GM18526 (cell line): ENCODE results near the gene ETV6.

Experiments used
- POLR2A ChIP-seq: IDR thresholded peaks from 3 replicates; pipeline ENCODE4 v1.6.1; 2011; ENCODE audit not compliant: insufficient read length; ENCODE audit errors: extremely low read depth

The ETV6 gene

DNA sequence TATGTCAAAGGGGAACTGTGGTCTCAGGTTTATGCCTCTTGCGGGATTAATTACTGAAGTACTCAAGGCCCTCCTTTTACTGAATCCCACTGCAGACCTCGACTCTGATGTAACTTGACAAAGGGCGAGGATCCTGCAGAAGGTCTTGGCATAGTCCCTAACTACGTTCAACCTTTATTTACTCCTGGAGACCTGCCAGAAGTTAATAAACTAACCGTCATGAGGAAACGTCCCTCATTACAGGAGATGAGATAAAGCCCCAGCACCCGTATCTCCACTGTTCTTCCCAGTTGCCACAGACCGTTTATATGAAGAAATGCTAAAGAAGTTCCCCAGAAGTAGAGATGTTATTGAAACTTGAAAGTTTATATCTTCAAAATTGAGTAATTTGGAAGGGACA is 190.9 kb downstream of the ETV6 start:
- no peak for TF ChIP-seq POLR2A

DNA sequence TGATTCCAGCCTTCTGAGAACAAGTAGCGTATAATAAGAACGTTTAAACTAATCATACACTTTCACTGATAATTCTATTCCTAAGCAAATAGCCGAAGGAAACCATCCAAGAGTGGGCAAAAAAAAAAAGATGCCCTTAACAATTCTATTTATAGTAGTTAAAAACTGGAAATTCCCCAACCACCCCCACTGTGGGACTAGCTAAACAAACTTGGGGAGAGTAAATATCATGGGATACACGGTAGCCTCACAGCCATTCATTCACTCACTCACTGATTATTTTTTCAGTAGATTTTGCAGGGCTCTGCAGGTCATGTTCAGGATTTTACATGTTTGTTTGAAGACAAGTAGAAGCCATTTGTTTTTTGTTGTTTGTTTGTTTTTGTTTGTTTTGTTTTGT is 197.0 kb downstream of the ETV6 start:
- TF ChIP-seq POLR2A: no peak

DNA sequence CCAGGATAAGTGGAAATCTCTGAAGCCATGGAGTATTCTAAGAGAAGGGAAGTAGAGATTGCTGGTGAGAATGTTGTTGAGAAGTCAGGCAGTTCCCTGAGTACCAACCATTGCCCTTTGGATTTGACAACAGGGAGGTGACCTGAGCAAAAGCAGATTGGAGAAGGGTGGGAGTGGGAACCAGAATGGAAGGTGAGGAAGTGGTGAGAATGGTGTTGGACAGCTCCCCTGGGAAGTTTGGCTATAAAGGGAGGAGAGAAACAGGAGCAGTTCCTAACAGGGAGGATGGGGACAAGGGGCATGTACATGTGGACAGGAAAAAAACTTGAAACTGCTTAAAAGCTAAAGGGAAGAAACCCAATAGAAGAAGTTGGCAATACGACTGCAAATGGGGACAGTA is 198.1 kb downstream of the ETV6 start:
- no peak for TF ChIP-seq POLR2A

DNA sequence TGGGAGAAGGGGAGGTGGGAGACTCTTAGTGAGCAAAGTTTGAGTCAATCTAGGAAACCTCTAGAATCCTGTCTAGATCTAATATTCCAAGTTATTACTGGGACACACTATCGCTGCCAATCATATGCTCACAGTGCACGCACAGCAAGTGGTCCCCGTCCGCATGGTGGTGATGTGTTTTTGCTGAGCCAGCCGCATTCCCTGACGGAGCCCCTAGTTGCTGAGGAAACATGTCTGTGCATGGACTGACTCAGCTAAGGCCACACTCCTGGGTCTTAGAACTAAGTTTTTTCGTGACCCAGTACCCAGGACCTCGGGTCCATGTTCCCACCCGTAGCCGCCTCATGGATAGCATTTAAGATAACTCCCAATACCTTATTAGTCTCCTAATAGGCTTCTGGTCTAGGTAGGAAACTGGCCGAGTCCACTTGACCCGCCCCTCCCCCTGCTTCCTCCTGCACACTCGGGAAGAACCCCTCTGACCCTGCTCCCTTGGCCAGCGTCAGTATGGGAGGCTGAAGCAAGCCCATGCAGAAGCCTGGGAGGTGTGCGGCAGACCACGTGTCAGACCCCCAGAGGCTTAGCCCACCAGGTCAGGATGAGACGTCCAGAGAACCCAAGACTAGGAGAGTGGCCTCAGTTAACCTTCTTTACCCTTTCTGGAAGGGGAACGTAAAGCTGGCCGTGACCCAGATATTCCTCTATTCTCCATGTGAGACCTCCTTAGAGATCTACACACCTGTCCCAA is 200.5 kb downstream of the ETV6 start:
- TF ChIP-seq POLR2A: no peak

DNA sequence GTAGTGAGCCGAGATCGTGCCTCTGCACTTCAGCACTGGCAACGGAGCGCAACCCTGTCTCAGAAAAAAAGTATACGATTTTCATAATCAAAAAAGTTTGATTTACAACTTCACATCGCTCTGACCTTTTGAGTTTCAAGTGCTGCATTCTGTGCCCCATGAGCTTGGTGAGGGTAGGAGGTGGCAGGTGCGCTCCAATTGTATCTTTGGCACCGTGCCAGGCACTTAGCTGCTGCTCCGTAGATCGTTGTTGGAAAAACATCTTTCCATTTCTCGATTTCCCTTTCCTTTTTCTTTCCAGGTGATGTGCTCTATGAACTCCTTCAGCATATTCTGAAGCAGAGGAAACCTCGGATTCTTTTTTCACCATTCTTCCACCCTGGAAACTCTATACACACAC is 203.7 kb downstream of the ETV6 start:
- TF ChIP-seq POLR2A: no peak

DNA sequence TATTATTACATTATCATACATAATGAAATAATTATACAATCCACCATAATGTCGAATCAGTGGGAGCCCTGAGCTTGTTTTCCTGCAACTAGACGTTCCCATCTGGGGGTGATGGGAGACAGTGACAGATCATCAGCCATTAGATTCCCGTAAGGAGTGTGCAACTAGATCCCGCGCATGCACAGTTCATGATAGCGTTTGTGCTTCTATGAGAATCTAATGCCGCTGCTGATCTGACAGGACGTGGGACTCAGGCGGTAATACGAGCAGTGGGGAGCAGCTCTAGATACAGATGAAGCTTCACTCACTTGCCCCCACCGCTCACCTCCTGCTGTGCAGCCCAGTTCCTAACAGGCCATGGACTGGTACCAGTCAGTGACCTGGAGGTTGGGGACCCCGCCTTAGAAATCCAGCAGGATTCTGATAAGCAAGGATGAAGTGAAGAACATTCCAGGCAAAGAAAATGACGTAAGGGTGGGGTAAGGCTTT is 204.6 kb downstream of the ETV6 start:
- no peak for TF ChIP-seq POLR2A

DNA sequence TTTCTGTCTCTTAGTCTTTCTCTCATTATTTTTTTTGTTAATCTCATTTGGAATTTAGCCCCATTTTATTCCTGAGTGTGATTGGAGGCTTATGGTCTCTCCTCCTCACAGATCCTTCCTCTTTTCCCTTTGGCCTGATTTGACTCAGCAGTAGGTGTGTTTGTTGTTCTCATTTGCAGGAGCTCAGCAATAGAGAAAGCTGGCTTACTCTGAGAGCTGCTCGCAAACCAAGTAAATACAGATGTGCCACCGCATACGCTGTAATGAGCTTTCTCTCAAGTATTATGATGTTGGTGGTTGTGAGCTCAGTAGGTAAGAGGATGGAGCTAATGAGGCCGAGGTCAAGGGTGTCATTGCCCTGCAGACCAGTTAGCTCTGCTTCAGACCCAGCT is 206.5 kb downstream of the ETV6 start:
- TF ChIP-seq POLR2A: no peak

DNA sequence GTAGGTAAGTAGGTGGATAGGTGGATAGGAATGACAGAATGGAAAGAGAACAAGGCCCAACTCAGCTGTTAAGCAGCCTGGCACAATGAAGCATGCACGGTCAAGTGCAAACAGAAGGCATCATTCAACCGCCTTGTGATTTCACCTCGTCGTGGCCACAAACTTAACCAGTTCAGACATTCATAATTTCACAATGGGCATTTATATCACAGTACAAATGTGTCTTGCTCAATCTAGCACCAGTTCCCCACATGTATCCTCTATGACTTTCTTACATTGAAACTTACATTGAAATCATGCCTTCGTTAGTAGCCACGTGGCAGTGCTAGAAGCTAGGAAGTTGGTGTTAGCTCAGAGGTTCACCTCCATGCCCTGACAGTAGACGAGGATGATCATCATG is 207.5 kb downstream of the ETV6 start:
- TF ChIP-seq POLR2A: no peak

DNA sequence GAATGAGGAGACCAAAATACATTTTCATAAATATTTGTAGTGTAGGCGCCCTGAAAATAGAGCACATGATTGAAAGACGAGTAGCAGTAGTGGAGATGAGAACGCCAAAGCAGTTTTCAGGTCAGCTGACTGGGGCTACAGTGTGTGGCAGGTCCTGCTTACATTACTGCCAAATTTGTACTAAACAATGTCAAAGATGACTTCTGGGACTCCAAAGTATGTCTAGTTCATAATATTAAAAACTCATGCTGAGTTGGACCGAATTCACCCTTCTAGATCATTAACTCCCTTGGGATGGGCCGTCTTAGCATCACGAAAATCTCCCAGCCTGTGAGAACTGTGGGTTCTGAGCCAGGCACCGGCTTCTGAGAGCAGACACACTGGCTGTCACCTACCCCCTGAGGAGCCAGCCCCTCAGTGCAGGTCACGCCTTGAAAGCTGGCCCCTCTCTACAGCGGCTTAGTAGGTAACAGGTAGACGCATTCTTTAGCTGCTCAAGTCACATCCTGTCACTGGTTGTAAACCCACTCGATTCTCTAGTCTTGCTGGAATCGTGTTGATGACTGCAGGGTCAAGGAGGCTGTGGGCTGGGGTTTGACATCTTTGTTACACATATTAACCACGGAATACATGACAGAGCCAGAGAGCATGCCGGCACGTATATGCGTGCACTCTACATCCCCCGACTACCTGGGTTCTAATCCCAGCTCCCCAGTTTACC is 210.4 kb downstream of the ETV6 start:
- TF ChIP-seq POLR2A: no peak

DNA sequence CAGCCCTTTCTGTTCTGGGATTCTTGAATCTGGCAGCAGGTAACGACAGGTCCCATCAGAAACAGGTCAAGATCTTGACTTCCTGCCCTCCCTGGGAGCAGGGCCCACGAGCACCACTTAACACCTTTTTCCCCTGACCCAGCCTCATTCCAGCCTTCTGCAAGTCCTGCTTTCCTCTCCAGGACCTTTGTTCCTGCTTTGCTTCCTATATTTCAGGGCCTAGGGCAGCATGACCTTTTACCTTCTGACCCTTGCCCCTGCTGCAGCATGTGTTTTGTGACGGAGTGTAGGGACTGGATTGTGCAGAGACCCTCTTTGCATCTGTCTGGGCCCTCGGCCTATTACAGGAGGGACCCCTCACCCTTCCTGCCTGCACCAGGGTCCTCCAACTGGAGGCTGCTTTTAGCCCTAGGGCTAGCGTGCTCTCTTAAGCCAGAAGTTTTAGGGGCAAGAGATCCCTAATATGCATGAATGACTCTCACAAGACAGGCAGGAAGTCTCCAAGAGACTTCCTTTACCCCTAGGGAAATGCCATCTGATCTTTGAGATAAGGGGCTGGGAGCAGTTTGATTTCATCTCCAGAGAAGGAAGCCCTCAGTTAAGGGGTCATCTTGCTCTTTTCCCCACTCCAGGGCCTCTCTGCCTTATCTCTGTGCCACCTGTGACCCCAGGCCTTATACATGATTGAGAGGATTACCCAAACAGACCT is 211.8 kb downstream of the ETV6 start:
- TF ChIP-seq POLR2A: no peak

DNA sequence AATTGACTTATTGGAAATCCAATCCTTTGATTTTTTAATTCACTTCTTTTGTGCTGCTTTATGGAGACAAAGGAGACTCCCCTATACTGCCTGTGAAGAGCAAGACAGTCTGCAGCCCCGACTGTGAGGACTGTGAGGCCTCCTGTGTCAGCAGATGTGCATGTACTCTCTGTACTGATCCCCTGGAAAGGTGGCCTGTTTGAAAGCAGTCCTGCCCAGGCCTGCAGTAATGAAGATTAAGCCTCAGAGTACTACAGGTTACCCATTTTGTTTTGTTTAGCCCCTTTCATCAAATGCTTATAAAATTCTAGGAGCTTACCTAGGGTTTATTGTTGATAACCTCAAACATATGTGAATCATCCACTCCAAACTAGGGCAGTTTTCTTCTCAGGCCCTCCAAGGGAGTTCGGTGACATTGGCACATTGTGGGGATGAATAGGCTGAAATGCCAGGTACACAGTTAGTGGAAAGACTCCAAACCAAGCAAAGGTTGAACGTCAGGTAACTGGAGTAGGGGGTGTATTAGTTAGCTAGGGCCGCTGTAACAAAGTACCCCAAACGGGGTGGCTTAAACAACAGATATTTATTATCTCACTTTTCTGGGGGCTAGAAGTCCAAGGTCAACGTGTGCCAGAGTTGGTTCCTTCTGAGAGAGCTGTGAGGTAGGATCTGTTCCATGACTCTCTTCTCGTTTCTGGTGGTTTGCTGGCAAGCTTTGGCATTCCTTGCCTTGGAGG is 212.6 kb downstream of the ETV6 start:
- TF ChIP-seq POLR2A: no peak

DNA sequence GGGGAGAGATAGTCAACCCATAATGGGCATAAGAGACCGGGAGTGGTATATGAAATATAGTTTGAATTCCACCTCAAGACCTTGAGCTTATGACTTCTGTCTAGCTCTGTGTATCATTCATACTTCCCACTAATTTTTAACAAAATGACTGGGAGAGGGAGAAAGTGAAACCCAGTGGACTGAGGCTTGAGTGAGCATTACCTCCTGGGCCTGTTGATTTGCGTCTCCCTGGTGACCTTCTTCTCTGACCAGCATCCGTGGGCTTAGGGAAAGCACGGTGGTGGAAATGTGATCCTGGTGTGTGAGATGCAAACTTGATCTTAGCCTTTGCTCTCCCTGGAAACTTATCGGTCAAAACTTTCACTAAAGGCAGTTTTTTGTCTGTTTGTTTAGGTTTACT is 213.3 kb downstream of the ETV6 start:
- TF ChIP-seq POLR2A: no peak

DNA sequence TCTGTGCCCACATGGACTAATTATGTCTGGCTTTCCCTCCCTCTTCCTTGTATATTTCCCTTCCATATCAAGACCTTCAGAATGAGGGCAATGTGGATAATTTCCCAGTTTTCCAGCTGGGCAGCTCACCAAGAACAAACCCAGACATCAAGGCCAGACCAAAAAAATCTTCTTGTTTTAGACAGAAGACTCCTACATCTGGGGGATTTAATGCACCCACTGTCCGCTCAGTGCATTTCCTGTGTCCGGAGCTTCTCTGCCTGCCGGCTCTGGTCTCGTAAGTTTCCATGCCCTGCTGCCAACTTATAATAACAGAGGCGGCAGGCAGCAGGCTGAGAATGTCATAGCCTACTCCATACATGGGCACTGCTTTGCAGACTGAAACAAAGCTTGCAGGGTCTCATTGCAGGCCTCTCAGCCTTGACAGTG is 214.0 kb downstream of the ETV6 start:
- no peak for TF ChIP-seq POLR2A

DNA sequence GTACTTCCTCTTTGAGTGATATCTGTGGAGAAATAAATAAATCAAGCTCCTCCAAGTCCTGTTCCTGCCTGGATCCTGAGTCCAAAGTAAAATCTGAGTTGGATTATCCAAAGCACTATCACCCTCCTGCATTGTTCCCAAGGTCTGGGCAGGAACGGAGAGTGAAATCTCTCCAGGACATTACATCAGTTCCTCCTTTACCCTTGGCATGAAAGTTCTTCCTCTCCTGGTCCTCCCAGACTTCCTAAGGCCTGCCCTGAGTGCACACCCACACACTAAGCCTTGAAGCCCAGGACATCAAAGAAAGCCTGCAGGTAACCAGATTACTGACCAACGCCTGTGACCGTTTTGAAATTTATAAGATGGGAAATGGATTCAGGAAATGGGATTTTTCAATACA is 214.5 kb downstream of the ETV6 start:
- TF ChIP-seq POLR2A: no peak

DNA sequence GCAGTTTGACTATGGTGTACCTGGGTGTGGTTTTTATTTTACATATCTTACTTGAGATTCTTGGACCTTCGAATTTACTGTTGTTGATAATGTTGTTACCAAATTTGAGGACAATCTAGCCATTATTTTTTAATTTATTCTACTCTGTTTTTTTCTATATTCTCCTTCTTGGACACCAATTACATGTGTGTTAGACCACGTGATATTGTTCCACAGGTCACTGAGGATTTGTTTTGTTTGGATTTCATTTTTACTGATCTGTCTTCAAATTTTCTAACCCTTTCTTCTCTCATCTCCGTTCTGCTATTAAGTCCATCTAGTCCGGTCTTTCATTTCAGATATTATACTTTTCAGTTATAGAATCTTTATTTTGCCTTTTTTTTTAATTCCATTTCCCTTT is 216.3 kb downstream of the ETV6 start:
- no peak for TF ChIP-seq POLR2A
